Measurements from ENCODE around the gene RAD51C.
"Not testable (repeated sequence)": the region's sequence is repeated elsewhere in the genome, so short reads cannot be mapped to it uniquely, and the experiment has no call there.

The RAD51C gene

GRCh38 chr17:58684462-58684861 lies 7.9 kb upstream of the RAD51C start:
- DNase-seq: not testable (repeated sequence)

- DNase-seq: no peak
These were observed 5.4 kb upstream of the RAD51C start for GRCh38 chr17:58686980-58687379.

DNA sequence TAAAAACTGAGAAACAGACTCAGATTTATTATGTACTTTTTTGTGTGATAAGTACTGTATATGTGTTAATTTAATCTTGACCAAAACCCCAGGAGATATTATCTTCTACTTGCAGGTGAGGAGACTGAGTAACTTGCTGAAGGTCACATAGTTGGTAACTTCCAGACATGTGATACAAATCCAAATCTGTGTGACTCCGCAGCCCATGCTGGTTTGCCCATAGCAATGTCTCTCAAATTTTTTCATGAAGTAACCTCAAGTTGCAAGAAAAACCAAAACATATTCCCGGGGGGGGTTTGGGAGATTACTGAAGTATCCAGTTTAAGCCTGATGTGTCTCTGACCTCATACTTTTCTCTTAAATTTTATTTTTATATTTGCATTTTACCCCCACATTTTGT lies 3.9 kb upstream of the RAD51C start:
- DNase-seq: no peak

- not testable (repeated sequence) for DNase-seq
These were observed 2.4 kb upstream of the RAD51C start for GRCh38 chr17:58690033-58690432.

GRCh38 chr17:58691701-58692238 lies 632 bp upstream of the RAD51C start, which contains the start of gene TEX14:
Gene TEX14 (minus strand): TSS chr17:58692045. CDS start chr17:58652001, 40,044 bp downstream.
- no peak for DNase-seq

GRCh38 chr17:58693208-58693607 lies 806 bp downstream of the RAD51C start:
- DNase-seq: no peak

DNA sequence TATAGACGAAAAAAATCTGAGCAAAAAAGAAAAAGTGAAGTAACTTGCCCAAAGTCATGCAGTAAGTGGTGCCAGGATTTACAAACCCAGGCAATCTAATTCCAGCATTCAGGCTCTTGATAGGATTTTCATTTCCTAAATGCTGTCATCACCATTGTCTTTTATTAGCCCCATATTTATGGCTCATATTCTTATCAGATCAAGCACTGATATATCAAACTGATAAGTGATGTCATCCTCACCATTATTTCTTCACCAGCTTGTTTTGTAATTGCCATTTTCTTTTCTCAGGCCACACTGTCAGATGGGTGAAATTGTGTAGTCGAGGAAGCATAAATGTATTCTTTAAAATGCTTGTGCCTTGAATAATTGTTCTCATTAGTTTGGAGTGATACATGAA lies 1.3 kb downstream of the RAD51C start:
- DNase-seq: no peak

DNA sequence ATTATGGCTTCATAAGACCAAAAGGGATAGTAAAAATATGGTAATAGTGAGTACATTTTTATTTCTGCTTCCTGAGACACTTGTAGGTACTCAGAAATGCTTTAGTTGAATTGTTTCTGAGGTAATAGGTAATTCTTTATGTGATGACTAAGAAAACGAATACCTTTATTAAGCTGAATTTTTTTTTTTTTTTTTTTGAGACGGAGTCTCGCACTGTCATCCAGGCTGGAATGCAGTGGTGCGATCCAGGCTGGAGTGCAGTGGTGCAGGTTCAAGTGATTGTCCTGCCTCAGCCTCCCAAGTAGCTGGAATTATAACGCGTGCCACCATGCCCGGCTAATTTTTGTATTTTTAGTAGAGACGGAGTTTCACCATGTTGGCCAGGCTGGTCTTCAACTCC lies 1.9 kb downstream of the RAD51C start:
- DNase-seq: no peak

DNA sequence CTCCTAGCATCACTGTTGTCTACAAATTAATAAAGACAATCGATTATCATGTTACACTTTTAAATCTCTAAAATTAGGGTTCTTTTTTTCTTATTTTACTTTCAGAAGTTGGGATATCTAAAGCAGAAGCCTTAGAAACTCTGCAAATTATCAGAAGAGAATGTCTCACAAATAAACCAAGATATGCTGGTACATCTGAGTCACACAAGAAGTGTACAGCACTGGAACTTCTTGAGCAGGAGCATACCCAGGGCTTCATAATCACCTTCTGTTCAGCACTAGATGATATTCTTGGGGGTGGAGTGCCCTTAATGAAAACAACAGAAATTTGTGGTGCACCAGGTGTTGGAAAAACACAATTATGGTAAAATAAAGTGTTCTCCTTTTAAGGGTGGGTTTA lies 2.4 kb downstream of the RAD51C start:
- DNase-seq: no peak

GRCh38 chr17:58699771-58700170 lies 7.4 kb downstream of the RAD51C start:
- DNase-seq: no peak

GRCh38 chr17:58702045-58702476 lies 9.7 kb downstream of the RAD51C start:
- no peak for DNase-seq

DNA sequence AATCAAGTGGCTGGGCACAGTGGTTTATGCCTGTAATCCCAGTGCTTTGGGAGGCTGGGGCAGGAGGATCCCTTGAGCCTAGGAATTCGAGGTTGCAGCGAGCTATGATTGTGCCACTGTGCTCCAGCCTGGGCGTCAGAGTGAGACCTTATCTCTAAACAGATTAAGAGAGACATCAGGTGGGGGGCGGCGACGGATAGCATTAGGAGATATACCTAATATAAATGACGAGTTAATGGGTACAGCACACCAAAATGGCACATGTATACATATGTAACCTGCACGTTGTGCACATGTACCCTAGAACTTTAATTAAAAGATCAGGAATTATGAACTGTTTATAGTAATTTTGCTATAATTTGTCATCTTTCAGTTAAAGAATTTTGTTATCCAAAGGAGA lies 10.3 kb downstream of the RAD51C start:
- no peak for DNase-seq

GRCh38 chr17:58703137-58703915 lies 10.9 kb downstream of the RAD51C start:
- DNase-seq: no peak

- DNase-seq: no peak
These were observed 11.5 kb downstream of the RAD51C start for GRCh38 chr17:58703916-58704286.

- DNase-seq: no peak
These were observed 14.1 kb downstream of the RAD51C start for GRCh38 chr17:58706351-58707140.

DNA sequence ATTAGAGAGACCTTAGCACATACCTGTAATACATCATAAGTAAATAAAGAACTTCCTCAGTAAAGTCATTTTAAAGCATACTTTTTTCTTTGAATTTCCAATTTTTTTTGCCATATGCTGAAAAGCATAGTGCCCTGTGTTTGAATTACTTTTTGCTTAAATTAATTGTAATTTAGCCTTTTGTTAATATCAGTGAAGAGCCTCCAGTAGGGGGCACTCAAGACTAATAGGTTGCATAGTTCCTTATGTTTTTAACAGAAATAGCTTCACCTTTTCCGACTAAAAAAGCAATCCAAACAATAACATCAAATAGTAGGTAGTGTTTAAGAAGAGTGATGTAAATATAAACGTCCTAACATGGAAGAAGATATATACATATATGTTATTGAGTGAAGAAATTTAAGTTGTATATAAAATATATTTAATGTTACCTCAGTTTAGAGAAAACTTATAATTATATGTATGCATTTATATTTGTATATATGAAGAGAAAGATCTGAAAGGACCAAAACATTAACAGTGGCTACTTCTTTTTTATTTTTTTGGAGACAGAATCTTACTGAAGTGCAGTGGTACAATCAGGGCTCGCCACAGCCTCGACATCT lies 18.6 kb downstream of the RAD51C start:
- peak; percentile 25 for DNase-seq

DNA sequence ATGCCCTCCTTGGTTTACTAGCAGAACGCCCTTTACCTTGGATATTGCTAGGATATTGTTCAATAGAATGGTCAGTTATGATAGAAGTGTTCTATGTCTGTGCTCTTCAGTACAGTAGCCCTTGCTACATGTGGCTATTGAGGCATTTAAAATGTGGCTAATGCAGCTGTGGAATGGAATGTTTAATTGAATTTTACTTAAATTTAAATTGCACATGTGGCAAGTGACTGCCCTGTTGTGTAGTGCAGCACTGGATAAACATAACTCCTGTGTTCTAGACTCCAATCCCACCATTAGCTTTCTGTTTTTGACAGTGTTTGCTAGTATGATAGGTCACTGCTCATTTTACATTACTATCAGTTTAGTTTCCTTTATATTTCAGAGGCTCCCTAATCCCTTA lies 29.9 kb downstream of the RAD51C start:
- no peak for DNase-seq

DNA sequence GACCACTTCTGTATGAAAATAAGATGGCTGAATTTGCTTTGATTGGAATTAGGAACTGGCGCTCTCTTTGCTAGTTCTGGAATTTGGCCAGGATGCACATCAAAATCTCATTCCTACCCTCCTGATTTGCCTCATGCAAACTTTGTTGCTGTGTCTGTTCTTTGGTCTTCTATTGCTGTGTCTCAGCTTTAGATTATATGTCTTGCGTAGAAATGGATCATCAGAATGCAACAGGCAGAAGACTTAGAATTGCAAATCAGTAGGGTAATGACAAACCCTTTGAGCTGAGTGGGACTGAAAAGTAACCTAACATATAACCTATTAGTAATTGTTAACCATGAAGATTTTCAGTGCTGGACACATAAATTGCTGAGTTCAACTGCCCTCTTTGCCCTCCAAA lies 30.3 kb downstream of the RAD51C start:
- DNase-seq: no peak

DNA sequence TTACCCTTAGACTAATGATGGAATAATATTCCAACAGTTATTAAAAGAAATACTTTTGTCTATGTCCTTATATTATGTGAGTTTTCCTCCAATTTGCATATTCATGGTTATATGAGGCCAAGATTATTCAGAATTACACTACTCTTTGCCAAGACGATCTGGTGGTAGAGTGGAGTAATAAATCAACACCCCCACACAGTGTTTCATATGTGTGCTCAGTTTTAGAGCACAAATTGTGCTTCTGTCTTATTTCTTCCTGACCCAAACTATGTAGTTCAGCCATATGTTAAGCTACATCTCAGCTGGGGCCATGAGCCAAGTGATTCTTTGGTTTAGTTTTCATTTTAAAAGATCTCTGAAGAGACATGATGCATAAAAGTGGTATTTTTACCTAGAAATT lies 36.4 kb downstream of the RAD51C start:
- no peak for DNase-seq

DNA sequence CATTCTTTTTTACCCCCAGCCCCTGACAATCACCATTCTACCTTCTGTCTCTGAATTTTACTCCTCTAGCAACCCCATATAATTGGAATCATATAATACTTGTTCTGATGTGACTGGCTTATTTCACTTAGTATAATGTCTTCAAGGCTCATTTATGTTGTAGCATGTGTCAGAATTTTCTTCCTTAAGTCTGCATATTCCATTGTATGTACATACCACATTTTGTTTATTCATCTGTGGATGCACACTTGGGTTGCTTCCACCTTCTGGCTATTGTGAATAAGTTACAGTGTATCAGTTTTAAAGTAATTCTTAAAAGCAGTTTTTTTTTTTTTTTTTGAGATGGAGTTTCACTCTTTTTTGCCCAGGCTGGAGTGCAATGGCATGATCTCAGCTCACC lies 38.5 kb downstream of the RAD51C start:
- DNase-seq: no peak

- DNase-seq: no peak
These were observed 41.6 kb downstream of the RAD51C start for GRCh38 chr17:58734040-58734439.

GRCh38 chr17:58734811-58735210 lies 42.4 kb downstream of the RAD51C start:
- DNase-seq: no peak

GRCh38 chr17:58741121-58741625 lies 48.8 kb downstream of the RAD51C start:
- DNase-seq: no peak

Measured in central memory CD4-positive, alpha-beta T cell (primary cell).